Ishikawa (cell line): ENCODE measurements around the gene FGF1.

Source experiments
- EP300 ChIP-seq: IDR thresholded peaks from 2 replicates; pipeline ENCODE4 v1.6.1; 2012; ENCODE audit warnings: borderline replicate concordance
- RAD21 ChIP-seq: IDR thresholded peaks from 2 replicates; pipeline ENCODE4 v1.6.1; 2012; ENCODE audit warnings: low read depth

GRCh38 chr5:142550471-142550870, 135.4 kb downstream of the FGF1 start:
- no peak for TF ChIP-seq RAD21
- no peak for TF ChIP-seq EP300
